ENCODE data around the gene GUCY1A1.

GUCY1A1 gene

DNA sequence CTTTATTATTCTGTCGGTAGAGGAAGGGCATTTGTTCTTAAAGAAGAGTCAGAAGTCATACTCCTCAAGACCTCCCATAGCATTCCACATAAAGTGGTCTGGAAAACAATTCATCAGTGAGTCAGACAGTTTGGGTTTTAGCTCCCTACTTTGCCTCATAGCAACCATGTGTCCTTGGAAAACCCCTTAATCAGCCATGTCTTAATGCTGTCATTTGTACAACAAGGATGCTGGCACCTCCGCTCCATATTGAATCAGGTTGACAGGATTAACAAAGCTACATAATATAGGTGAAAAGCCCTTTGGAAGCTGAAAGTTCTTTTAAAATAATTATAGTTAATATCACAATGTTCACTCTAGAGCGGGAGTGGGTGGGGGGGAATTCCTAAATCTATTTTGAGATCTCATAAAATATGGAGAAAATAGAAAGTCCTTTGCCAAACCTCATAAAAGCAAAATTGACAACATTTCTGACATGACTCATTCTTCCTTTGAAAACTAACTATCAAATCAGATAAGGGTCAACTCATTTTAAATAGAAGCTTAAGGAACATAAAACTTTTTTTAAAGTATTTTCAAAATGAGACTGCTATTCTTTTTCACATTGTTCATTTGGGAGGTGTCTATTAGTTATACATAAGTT is 37.3 kb upstream of the GUCY1A1 start:
- H3K27ac ChIP-seq = no peak overlapping the region
- DNase-seq (ENCODE audit: low spot score) = no peak
- ChIA-PET POLR2A (ENCODE audit: low non-redundant PET) (interaction anchor here (0.5 kb wide), 1 partner anchor 10 kb away, joined by 4 read pairs; no protein-coding TSS in a partner anchor), CTCF (interaction anchor here (0.6 kb wide), 1 partner anchor 144 kb away, joined by 3 read pairs; no protein-coding TSS in a partner anchor)
- TF ChIP-seq, protein P1, sequence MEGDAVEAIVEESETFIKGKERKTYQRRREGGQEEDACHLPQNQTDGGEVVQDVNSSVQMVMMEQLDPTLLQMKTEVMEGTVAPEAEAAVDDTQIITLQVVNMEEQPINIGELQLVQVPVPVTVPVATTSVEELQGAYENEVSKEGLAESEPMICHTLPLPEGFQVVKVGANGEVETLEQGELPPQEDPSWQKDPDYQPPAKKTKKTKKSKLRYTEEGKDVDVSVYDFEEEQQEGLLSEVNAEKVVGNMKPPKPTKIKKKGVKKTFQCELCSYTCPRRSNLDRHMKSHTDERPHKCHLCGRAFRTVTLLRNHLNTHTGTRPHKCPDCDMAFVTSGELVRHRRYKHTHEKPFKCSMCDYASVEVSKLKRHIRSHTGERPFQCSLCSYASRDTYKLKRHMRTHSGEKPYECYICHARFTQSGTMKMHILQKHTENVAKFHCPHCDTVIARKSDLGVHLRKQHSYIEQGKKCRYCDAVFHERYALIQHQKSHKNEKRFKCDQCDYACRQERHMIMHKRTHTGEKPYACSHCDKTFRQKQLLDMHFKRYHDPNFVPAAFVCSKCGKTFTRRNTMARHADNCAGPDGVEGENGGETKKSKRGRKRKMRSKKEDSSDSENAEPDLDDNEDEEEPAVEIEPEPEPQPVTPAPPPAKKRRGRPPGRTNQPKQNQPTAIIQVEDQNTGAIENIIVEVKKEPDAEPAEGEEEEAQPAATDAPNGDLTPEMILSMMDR (conservative IDR thresholded peaks at IDR 0.05; ENCODE audit: low read depth) = no peak

DNA sequence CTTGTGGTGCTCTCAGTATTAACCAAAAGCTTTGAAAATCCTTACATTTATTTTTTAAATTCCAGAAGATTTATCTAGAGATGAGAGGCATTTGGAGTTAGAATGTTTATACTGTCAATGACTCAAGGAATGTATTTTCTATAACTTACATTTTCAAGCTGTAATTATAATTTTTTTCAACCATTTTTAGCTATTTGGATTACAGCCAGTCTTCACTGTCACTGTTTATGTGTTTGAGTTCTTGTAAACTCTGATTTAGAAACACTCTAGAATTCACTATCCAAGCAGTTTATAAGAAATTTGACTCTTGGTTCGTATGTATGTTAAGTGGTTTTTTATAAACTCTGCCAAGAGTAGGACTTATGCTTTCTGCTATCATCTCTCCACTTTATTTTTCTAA is 36.7 kb upstream of the GUCY1A1 start:
- TF ChIP-seq, protein P1 (conservative IDR thresholded peaks at IDR 0.05; ENCODE audit: low read depth) = no peak
- DNase-seq (ENCODE audit: low spot score) = no peak
- ChIA-PET POLR2A (ENCODE audit: low non-redundant PET) (interaction anchor here (0.5 kb wide), 1 partner anchor 10 kb away, joined by 4 read pairs; no protein-coding TSS in a partner anchor), CTCF (interaction anchor here (0.6 kb wide), 1 partner anchor 145 kb away, joined by 3 read pairs; no protein-coding TSS in a partner anchor)
- no peak overlapping the region for H3K27ac ChIP-seq

DNA sequence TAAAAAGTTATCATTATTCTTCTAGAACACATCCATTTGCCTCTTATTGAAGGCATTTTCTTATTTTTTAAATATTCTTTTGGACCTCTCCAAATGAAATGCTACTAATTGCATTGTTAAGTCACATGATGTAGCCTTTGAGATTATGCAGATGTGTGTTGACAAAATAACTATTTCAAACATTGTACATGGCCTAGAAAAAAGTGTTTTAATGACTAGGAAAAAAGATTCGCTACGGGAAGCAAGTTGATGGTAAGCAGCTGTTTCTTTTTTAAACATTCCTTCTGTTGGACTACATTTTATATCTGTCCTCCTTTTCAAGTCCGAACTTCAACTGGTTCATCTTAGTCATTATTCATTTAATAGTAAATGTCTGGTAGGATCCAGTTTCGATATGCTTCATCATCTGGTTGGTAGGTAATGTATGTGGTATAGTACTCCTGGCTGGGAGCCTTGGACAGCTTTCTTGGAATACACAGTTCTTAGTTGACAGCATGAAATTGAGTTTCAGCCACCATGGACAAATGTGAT is 34.3 kb upstream of the GUCY1A1 start:
- CTCF ChIA-PET = no interaction called here
- POLR2A ChIA-PET (ENCODE audit: low non-redundant PET) = no interaction called here
- TF ChIP-seq, protein P1 (conservative IDR thresholded peaks at IDR 0.05; ENCODE audit: low read depth) = no peak
- no peak overlapping the region for H3K27ac ChIP-seq
- DNase-seq (ENCODE audit: low spot score) = no peak

DNA sequence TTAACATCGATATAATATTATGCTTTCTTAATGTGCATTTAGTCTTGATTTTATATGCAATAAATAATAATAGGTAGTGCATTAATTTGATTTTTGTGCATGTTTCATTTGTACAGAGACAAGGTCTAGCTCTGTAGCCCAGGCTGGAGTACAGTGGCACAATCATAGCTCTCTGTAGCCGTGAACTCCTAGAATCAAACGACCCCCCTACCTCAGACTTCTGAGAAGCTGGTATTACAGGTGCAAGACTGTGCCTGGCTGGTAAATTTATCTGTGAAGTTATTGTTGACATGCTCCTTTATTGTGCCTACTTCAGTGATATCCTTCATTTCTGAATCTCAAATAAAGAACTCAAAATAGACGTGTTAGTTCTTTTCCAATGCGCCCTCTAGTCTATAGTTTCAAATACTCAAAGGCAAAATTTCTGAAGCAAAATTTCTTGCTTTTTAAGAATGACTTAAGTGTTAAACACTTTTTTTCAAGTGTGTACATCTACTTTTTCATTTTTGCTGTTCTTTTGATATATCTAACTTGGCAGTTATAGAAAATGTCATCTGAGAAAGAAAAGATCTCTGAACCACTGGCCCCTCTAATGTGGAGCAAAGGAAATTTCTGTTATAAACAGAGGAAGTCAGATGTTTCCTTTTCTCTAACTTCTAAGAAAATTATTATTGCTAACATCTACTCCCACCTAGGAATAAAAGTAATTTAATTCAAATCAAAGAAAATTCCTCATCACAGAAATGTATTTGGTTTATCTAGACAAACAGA is 28.3 kb upstream of the GUCY1A1 start:
- no peak overlapping the region for H3K27ac ChIP-seq
- TF ChIP-seq, protein P1 (conservative IDR thresholded peaks at IDR 0.05; ENCODE audit: low read depth) = no peak
- ChIA-PET POLR2A (ENCODE audit: low non-redundant PET) (no interaction called here), CTCF (no interaction called here)
- no peak for DNase-seq (ENCODE audit: low spot score)

DNA sequence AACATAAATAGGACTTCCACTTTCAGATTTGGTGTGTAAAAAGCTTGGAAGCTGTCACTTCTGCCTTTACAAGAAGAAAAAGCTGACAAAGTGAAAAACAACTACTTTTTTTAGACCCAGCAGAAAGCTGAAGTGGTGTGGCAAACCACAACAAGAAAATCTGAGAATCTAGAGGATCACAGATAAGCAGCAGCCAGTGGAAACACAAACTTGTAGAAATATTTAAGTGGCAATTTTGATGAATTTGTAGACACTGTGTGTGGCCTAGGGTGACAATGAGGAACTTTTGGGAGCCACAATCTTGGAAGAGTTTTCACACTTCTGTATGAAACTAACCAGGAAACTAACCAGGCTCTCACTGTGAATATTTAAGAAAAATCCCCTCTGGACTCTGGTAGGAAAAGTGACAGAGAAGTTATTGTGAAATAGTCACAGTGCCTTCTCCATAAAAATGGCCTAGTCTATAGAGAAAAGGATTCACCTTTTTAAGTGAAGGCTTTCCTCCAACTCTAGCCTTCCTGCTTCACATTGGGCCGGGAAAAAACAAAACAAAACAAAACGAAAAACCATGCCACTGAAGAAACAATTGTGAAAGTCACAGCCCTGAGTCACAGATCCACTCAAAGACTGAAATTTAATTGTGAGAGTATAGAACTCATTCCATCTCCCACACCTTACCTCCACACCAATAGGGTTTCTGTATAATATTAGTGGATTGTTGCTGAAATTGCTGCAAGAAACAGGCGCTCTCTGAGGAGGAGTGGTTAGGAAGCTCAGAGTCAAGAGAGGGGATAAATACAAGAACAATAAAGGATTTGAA is 26.7 kb upstream of the GUCY1A1 start:
- no peak for DNase-seq (ENCODE audit: low spot score)
- CTCF ChIA-PET = interaction anchor here (0.7 kb wide), 1 partner anchor 115 kb away, joined by 4 read pairs; no protein-coding TSS in a partner anchor
- no peak overlapping the region for H3K27ac ChIP-seq
- POLR2A ChIA-PET (ENCODE audit: low non-redundant PET) = interaction anchor here (0.6 kb wide), 1 partner anchor 10 kb away, joined by 4 read pairs; no protein-coding TSS in a partner anchor
- TF ChIP-seq, protein P1 (conservative IDR thresholded peaks at IDR 0.05; ENCODE audit: low read depth) = no peak

DNA sequence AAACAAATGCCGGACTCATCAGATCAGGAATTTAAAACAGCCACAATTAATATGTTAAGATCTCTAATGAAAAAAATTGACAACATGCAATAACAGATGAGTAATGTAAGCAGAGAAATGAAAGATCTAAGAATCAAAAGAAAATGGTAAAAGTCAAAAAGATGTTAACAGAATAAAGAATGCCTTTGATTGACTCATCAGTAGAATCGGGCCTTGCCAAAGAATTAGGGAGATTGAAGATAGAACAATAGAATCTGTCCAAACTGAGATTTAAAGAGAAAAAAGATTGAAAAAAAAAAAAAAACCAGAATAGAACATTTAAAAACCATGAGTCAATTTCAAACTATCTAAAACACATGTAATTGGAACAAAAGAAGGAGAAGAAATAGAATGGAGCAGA is 25.9 kb upstream of the GUCY1A1 start:
- DNase-seq (ENCODE audit: low spot score) = no peak
- TF ChIP-seq, protein P1 (conservative IDR thresholded peaks at IDR 0.05; ENCODE audit: low read depth) = no peak
- ChIA-PET POLR2A (ENCODE audit: low non-redundant PET) (no interaction called here), CTCF (interaction anchor here (0.7 kb wide), 1 partner anchor 114 kb away, joined by 4 read pairs; no protein-coding TSS in a partner anchor)
- H3K27ac ChIP-seq = no peak overlapping the region

All from RWPE1 (cell line).